Skeletal muscle satellite cell (primary cell): ENCODE results near the gene TTLL5.

ENCODE experiments used
- H3K27me3 ChIP-seq: 2 replicates; pipeline ENCODE4 v1.7.0; 2013; ENCODE audit warnings: low read length; ENCODE audit not compliant: control insufficient read depth, insufficient read depth
- H3K36me3 ChIP-seq: 2 replicates; pipeline ENCODE4 v1.7.0; 2013; ENCODE audit warnings: mild to moderate bottlenecking, control low read depth, low read length; ENCODE audit not compliant: insufficient read depth
- H3K4me1 ChIP-seq: 2 replicates; pipeline ENCODE4 v1.7.0; 2013; ENCODE audit warnings: low read length; ENCODE audit not compliant: control insufficient read depth, insufficient read depth
- H3K4me2 ChIP-seq: 2 replicates; pipeline ENCODE4 v1.7.0; 2013; ENCODE audit warnings: mild to moderate bottlenecking, low read length
- H3K4me3 ChIP-seq: 2 replicates; pipeline ENCODE4 v1.7.0; 2013; ENCODE audit warnings: low read length
- H3K9ac ChIP-seq: 2 replicates; pipeline ENCODE4 v1.7.0; 2013; ENCODE audit warnings: mild to moderate bottlenecking, low read depth, low read length, moderate library complexity
- H3K9me3 ChIP-seq: replicated peaks from 2 replicates; pipeline ENCODE4 v1.7.0; 2013; ENCODE audit warnings: mild to moderate bottlenecking, control low read depth, low read length

The TTLL5 gene

DNA sequence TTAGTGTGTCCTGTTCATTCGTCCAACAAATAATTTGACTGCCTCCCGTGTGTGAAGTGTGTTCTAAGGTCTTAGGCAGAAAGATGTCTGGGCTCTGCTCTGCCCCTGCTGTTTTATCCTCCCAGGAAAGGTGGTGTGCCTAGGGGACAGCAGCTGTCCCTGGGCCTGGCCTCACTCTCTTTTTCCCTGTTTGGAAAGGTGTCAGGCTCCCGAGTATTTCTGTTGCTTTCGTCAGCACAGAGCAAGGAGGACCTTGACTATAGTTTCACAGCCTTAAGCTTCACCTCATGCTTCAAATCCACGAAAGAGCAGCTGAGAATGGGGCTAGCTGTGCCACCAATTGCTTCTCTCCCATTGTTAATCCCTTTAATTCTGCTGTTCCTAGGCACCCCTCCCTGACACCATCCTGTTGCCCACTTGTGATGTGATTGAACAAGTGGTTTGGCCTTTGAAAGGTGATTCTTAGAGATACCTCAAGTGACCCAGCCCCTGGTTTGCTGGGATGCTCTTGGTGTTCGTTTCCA lies 266.6 kb downstream of the TTLL5 start:
- Histone ChIP-seq H3K27me3 (no peaks in the 10 kb centered on the region), H3K4me1 (peaks cover 4% of the 10 kb centered on the region), H3K9me3 (no peaks in the 10 kb centered on the region), H3K9ac (no peak overlapping the region), H3K4me2 (no peak overlapping the region), H3K4me3 (no peak overlapping the region), H3K36me3 (no peaks in the 10 kb centered on the region)

DNA sequence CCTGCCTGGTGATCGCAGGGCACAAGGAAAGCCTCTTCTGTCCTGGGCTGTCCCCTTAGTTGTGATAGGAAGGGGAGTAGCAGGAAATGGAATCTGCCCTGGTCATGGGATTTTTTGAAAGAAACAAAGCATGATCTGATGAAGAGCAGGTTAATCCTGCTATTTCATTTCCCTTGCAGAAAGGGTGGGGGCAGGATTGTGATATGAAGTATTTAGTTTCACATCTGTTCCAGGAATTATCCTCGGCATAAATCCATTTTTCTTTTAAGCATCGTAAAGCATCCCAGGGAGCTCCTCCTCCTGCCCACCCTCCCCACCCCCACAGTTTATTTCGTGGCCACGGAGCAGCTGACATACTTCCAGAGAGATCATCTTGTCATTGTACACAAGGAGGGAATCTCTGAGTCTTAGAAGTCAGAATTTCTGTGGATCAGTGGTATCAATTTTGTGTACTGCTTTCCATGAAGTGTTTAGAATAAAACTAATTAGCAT lies 267.7 kb downstream of the TTLL5 start:
- Histone ChIP-seq H3K9me3 (no peaks in the 10 kb centered on the region), H3K36me3 (no peaks in the 10 kb centered on the region), H3K27me3 (no peaks in the 10 kb centered on the region), H3K4me1 (peaks cover 4% of the 10 kb centered on the region), H3K9ac (no peak overlapping the region), H3K4me2 (peak overlapping the region; percentile 51), H3K4me3 (no peak overlapping the region)

- Histone ChIP-seq H3K9me3 (no peaks in the 10 kb centered on the region), H3K4me1 (no peaks in the 10 kb centered on the region), H3K4me3 (no peak overlapping the region), H3K9ac (no peak overlapping the region), H3K4me2 (no peak overlapping the region), H3K36me3 (no peaks in the 10 kb centered on the region), H3K27me3 (no peaks in the 10 kb centered on the region)
Observed at GRCh38 chr14:75933712-75934296, 272.8 kb downstream of the TTLL5 start.

- Histone ChIP-seq H3K27me3 (no peaks in the 10 kb centered on the region), H3K4me2 (no peak overlapping the region), H3K9ac (no peak overlapping the region), H3K9me3 (no peaks in the 10 kb centered on the region), H3K4me1 (no peaks in the 10 kb centered on the region), H3K4me3 (no peak overlapping the region), H3K36me3 (no peaks in the 10 kb centered on the region)
Observed at GRCh38 chr14:75934998-75935628, 274.1 kb downstream of the TTLL5 start.

GRCh38 chr14:75939200-75939599 lies 278.2 kb downstream of the TTLL5 start:
- H3K4me1 ChIP-seq: no peaks in the 10 kb centered on the region
- no peak overlapping the region for H3K4me2 ChIP-seq
- no peaks in the 10 kb centered on the region for H3K9me3 ChIP-seq
- no peaks in the 10 kb centered on the region for H3K36me3 ChIP-seq
- no peak overlapping the region for H3K4me3 ChIP-seq
- H3K9ac ChIP-seq: no peak overlapping the region
- no peaks in the 10 kb centered on the region for H3K27me3 ChIP-seq

GRCh38 chr14:75941030-75941429 lies 280.0 kb downstream of the TTLL5 start:
- H3K4me1 ChIP-seq: no peaks in the 10 kb centered on the region
- no peak overlapping the region for H3K4me3 ChIP-seq
- no peaks in the 10 kb centered on the region for H3K9me3 ChIP-seq
- no peaks in the 10 kb centered on the region for H3K36me3 ChIP-seq
- no peak overlapping the region for H3K9ac ChIP-seq
- H3K27me3 ChIP-seq: no peaks in the 10 kb centered on the region
- H3K4me2 ChIP-seq: no peak overlapping the region

- no peaks in the 10 kb centered on the region for H3K36me3 ChIP-seq
- H3K4me1 ChIP-seq: no peaks in the 10 kb centered on the region
- H3K27me3 ChIP-seq: no peaks in the 10 kb centered on the region
- no peak overlapping the region for H3K4me3 ChIP-seq
- H3K9ac ChIP-seq: no peak overlapping the region
- no peaks in the 10 kb centered on the region for H3K9me3 ChIP-seq
- H3K4me2 ChIP-seq: no peak overlapping the region
Observed at GRCh38 chr14:75944607-75945241, 283.7 kb downstream of the TTLL5 start.

GRCh38 chr14:75946785-75947184 lies 285.7 kb downstream of the TTLL5 start:
- Histone ChIP-seq H3K36me3 (no peaks in the 10 kb centered on the region), H3K27me3 (no peaks in the 10 kb centered on the region), H3K4me1 (no peaks in the 10 kb centered on the region), H3K4me3 (no peak overlapping the region), H3K9ac (no peak overlapping the region), H3K9me3 (no peaks in the 10 kb centered on the region), H3K4me2 (no peak overlapping the region)

GRCh38 chr14:75952489-75952888 lies 291.4 kb downstream of the TTLL5 start:
- H3K9ac ChIP-seq: no peak overlapping the region
- H3K4me1 ChIP-seq: no peaks in the 10 kb centered on the region
- no peaks in the 10 kb centered on the region for H3K9me3 ChIP-seq
- no peaks in the 10 kb centered on the region for H3K27me3 ChIP-seq
- H3K36me3 ChIP-seq: no peaks in the 10 kb centered on the region
- H3K4me3 ChIP-seq: no peak overlapping the region
- no peak overlapping the region for H3K4me2 ChIP-seq

GRCh38 chr14:75959031-75959430 lies 298.0 kb downstream of the TTLL5 start:
- no peaks in the 10 kb centered on the region for H3K4me1 ChIP-seq
- H3K4me3 ChIP-seq: no peak overlapping the region
- no peaks in the 10 kb centered on the region for H3K36me3 ChIP-seq
- H3K4me2 ChIP-seq: no peak overlapping the region
- no peak overlapping the region for H3K9ac ChIP-seq
- H3K9me3 ChIP-seq: no peaks in the 10 kb centered on the region
- H3K27me3 ChIP-seq: no peaks in the 10 kb centered on the region

- H3K9ac ChIP-seq: no peak overlapping the region
- H3K4me3 ChIP-seq: no peak overlapping the region
- no peaks in the 10 kb centered on the region for H3K9me3 ChIP-seq
- H3K27me3 ChIP-seq: no peaks in the 10 kb centered on the region
- no peaks in the 10 kb centered on the region for H3K4me1 ChIP-seq
- no peaks in the 10 kb centered on the region for H3K36me3 ChIP-seq
- no peak overlapping the region for H3K4me2 ChIP-seq
Observed at GRCh38 chr14:75960231-75960630, 299.2 kb downstream of the TTLL5 start.
